Left lung (tissue), 14 donors: ENCODE results near the gene OR13C2. TPM values are rescaled to one million over a fixed set of nuclear protein-coding genes. Genes with fewer than 3 reads are reported as not detected.
"Not testable (repeated sequence)": the region's sequence is repeated elsewhere in the genome, so short reads cannot be mapped to it uniquely, and the experiment has no call there.

Experiments
- ATAC-seq: fragments of 200-7000 bp; cut with Tn5 transposase; one replicate; pipeline ENCODE4 v1.9.1; 2020; ENCODE audit warnings: moderate library complexity
- DNase-seq, 4 donors: peaks; one replicate each; pipeline ENCODE4 v3.0.0-alpha.2; 2013 to 2020
- H3K27ac ChIP-seq, 2 donors: fragments of 200-600 bp; sonication (generic) in 1 of 2; one replicate each; pipeline versions ENCODE4 v1.5.0 to v1.8.0; 2020 to 2021
- H3K27me3 ChIP-seq, 2 donors: fragments of 200-600 bp; sonication (generic) in 1 of 2; one replicate each; pipeline versions ENCODE4 v1.5.0 to v1.8.0; 2020 to 2021
- H3K36me3 ChIP-seq, 2 donors: fragments of 200-600 bp; sonication (generic) in 1 of 2; one replicate each; pipeline versions ENCODE4 v1.5.0 to v1.8.0; 2020 to 2021
- H3K4me1 ChIP-seq, 2 donors: fragments of 200-600 bp; one replicate each; pipeline ENCODE4 v1.8.0; 2021
- H3K4me3 ChIP-seq, 2 donors: fragments of 200-600 bp; sonication (generic) in 1 of 2; one replicate each; pipeline versions ENCODE4 v1.5.0 to v1.8.0; 2020 to 2021; ENCODE audit warnings: mild to moderate bottlenecking in 1 of 2
- H3K9me3 ChIP-seq, 2 donors: fragments of 200-600 bp; sonication (generic) in 1 of 2; one replicate each; pipeline versions ENCODE4 v1.5.0 to v1.8.0; 2020 to 2021
- CTCF ChIP-seq, 2 donors: fragments of 200-600 bp; sonication (generic) in 1 of 2; IDR thresholded peaks; one replicate each; pipeline versions ENCODE4 v1.5.0 to v1.8.0; 2021; ENCODE audit warnings: antibody characterized with exemption in 2 of 2
- intact Hi-C, 2 donors: fragments of 100-400 bp; cut with DNase I; formaldehyde crosslinking; loops; one replicate each; pipeline versions ENCODE4 v1.11.2 to v1.14.2; 2022
- long read RNA-seq, 12 donors: library from polyadenylated mRNA in 2 of 12; unstranded in 2 of 12; transcript quantifications; one replicate each; pipeline ENCODE4 v2.0.0 and lab custom pipeline, GENCODE V29; 2019 to 2026
- polyA plus RNA-seq, 6 donors: library from polyadenylated mRNA; unstranded; fragments of 120-200 nt; gene quantifications; one replicate each; pipeline ENCODE4 v1.2.1, GENCODE V29; 2013; ENCODE audit not compliant: insufficient read length in 6 of 6
- total RNA-seq, 2 donors: library from RNA; stranded (reverse); fragmentation: NEBNext Ultra II Directional; extraction: Animal tissue kit (Norgen Biotek cat#: 25700); gene quantifications; one replicate each; pipeline ENCODE4 v1.2.1, GENCODE V29; 2021
- donor health status: DM: no; HTN: yes; CAD: no.
- donor health status: DM: no; HTN: no; CAD: no.

OR13C2 gene
- total RNA-seq = not detected
- polyA plus RNA-seq = not detected
- long read RNA-seq, donor 1 = 0 reads
- long read RNA-seq, donor 2, partial matches to known transcripts = 0 of 1 reads
- long read RNA-seq, donor 2, other reads (novel, unspliced or antisense) = 0 of 1 reads
- long read RNA-seq, donor 3 = 0 reads
- long read RNA-seq, donor 4 = 0 reads
- long read RNA-seq, donor 5 = 0 reads
- long read RNA-seq, donor 6 = 0 reads
- long read RNA-seq, donor 7 = 0 reads
- long read RNA-seq, donor 8 = 0 reads
- long read RNA-seq, donor 9 = 0 reads
- long read RNA-seq, donor 10 = 0 reads
- long read RNA-seq, donor 11 = 0 reads
- long read RNA-seq, donor 12, partial matches to known transcripts = 0 of 1 reads
- long read RNA-seq, donor 12, other reads (novel, unspliced or antisense) = 0 of 1 reads

- DNase-seq, H3K27ac ChIP-seq, H3K4me3 ChIP-seq, intact Hi-C loops, H3K36me3 ChIP-seq, ATAC-seq, H3K27me3 ChIP-seq, H3K4me1 ChIP-seq, H3K9me3 ChIP-seq: not testable (repeated sequence)
Measured at GRCh38 chr9:104605527-104605926, at the start of gene OR13C2. TSS of gene OR13C2 (minus strand) at chr9:104605627. CDS start at chr9:104605627, 0 bp downstream.

GRCh38 chr9:104635456-104635855 is 30.0 kb upstream of the OR13C2 start:
- no peaks in the 10 kb centered on the region for H3K4me1 ChIP-seq
- peaks cover 0 to 34% of the 10 kb centered on the region in 2 donors for H3K9me3 ChIP-seq
- DNase-seq = no peak
- ATAC-seq = no peak
- TF ChIP-seq CTCF (IDR thresholded peaks at IDR 0.05) = no peak
- intact Hi-C loops = no loop called here
- no peak overlapping the region for H3K4me3 ChIP-seq
- H3K27ac ChIP-seq = no peak overlapping the region
- no peaks in the 10 kb centered on the region for H3K27me3 ChIP-seq
- no peaks in the 10 kb centered on the region for H3K36me3 ChIP-seq

GRCh38 chr9:104633976-104634520 is 28.6 kb upstream of the OR13C2 start:
- no peak overlapping the region for H3K27ac ChIP-seq
- H3K27me3 ChIP-seq = no peaks in the 10 kb centered on the region
- H3K4me3 ChIP-seq = no peak overlapping the region
- intact Hi-C loops = no loop called here
- no peaks in the 10 kb centered on the region for H3K36me3 ChIP-seq
- ATAC-seq = no peak
- TF ChIP-seq CTCF (IDR thresholded peaks at IDR 0.05) = no peak
- H3K4me1 ChIP-seq = no peaks in the 10 kb centered on the region
- H3K9me3 ChIP-seq = peaks cover 0 to 21% of the 10 kb centered on the region in 2 donors
- no peak for DNase-seq

GRCh38 chr9:104625964-104626363 is 20.5 kb upstream of the OR13C2 start:
- H3K9me3 ChIP-seq, H3K27ac ChIP-seq, H3K4me3 ChIP-seq, ATAC-seq, intact Hi-C loops, H3K36me3 ChIP-seq, H3K27me3 ChIP-seq, H3K4me1 ChIP-seq, DNase-seq: not testable (repeated sequence)

GRCh38 chr9:104618104-104618503 is 12.7 kb upstream of the OR13C2 start, which contains the start of gene OR13C9:
TSS of gene OR13C9 (minus strand) at chr9:104618204. CDS start at chr9:104618204, 0 bp downstream.
- Histone ChIP-seq H3K9me3 (no peaks in the 10 kb centered on the region), H3K27ac (no peak within 1 kb of the TSS), H3K4me3 (no peak within 1 kb of the TSS), H3K4me1 (no peaks in the 10 kb centered on the region), H3K27me3 (no peaks in the 10 kb centered on the region), H3K36me3 (no peaks in the 10 kb centered on the region)
- no peak for TF ChIP-seq CTCF (IDR thresholded peaks at IDR 0.05)
- ATAC-seq (no peak), DNase-seq (no peak)
- intact Hi-C loops = no loop called here

GRCh38 chr9:104617418-104617817 is 12.0 kb upstream of the OR13C2 start:
- no peaks in the 10 kb centered on the region for H3K27me3 ChIP-seq
- no peak overlapping the region for H3K27ac ChIP-seq
- no peak for ATAC-seq
- no peak for TF ChIP-seq CTCF (IDR thresholded peaks at IDR 0.05)
- no peaks in the 10 kb centered on the region for H3K4me1 ChIP-seq
- no peaks in the 10 kb centered on the region for H3K9me3 ChIP-seq
- H3K4me3 ChIP-seq = no peak overlapping the region
- intact Hi-C loops = no loop called here
- no peaks in the 10 kb centered on the region for H3K36me3 ChIP-seq
- DNase-seq = no peak
